ENCODE measurements around the gene TRIM63.
"Not testable (repeated sequence)": the region's sequence is repeated elsewhere in the genome, so short reads cannot be mapped to it uniquely, and the experiment has no call there.

TRIM63 gene

DNA sequence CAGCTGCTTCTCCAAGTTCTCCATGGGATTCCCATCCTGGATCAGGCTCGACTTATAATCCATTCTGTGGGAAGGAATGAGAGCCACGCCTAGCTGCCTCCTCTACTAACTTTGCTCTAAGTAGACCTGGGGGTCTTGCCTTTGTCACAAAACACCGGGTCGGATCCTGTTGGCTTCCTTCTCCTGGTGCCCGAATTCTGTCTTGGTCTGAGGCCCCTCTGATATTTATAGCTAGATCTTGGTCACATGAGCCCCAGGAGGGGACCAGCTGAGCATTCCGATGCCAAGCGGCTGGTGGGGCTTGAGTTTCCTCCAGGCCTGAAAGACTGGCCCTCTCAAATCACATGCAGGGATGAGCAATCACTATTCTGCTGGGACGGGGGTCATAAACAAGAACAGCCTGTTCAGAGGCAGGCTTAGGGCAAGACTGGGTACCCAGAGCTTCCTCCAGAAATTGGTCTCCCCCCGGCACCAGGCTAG lies at the start of gene TRIM63:
Gene TRIM63 (minus strand): TSS at position 199 of the 480 bp plus-strand sequence. CDS start 136 bp downstream, at position 63.
- DNase-seq, result no peak

DNA sequence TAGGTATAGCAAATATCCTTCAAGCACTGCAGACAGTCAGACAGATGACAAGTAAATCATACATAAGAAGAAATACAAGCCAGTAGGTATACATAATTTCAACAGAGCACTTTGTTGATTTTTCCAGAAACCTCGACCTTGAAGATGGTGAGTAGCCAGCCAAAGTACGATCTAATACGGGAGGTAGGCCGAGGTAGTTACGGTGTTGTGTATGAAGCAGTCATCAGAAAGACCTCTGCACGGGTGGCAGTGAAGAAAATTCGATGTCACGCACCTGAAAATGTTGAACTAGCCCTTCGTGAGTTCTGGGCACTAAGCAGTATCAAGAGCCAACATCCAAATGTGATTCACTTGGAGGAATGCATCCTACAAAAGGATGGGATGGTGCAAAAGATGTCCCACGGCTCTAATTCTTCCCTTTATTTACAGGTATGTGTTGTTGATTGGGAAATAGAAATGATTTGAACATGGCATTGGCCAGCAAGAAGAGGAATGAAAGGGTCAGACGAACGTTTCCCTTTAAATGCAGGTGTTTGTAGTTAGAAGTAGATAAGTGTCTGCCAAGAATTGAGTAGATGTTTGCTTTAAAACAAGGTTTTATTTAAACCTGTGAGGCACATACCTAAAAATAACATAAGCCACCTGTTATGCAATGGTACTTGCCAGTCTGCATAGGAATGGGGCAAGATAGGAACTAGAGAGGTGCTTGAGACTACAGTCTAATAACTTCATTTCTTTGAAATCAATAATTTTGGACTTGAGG lies 46.9 kb upstream of the TRIM63 start:
- DNase-seq, result no peak

DNA sequence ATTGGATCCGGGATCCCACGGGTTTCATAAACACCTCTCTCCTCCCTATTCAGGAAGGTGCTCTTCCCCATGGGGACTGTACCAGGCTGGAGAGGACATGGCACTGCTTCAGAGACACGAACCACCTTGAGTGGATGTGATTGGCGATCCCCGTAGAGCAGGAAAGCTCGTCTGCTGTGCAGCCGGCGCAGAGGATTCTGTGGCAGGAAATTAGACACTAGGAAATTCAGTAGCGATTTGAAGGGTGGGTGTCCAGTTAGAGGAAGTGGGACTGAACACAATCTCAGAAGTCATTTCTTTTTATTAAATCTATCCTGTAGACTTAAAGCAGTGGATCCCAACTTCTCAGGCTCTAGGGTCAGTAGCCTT lies 45.0 kb upstream of the TRIM63 start:
- DNase-seq, result peak in 1 of 6 experiments; percentile 19

DNA sequence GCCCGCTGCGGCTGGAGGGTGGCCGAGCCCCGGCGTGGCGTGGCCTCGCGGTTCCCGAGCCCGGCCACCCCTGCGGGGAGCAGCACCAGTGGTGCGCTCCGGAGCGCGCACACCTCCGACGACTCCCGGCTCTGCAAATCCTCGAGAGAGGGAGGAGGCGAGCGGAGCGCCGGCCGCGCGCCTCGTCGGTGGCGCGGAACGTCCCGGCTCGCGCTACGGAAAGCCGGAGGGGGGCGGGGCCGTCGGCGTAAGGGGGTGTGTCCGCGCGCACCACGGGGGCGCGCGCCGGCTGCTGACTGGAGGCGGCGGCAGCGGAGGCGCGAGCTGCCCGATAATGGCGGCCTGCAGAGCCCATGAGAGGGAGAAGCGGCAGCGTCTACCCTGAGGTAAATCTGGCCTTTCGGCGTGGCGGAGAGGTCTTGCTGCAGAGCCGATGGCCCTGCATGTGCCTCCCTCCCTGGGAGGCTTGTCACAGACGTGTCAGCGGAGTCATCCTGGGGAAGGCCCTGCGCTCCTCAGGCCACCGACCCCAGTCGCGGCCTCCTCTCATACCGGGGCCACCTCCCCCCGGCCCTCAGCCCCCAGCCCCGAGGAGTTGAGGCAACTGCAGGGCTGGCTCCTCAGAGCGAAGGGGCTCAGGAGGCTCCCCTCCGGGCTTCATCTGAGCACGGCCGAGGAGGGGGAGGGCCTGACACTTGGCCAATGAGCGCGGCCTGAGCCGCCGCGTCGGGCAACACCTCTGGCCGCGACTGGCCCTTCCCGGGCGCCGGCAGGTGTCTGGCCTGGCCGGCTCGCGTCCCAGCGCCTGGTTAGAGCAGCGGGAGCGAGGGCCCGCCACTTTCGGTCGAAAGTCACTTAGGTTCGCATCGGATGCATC lies 44.3 kb upstream of the TRIM63 start, which contains the start of gene PDIK1L:
Gene PDIK1L (plus strand): TSS at position 295 of the 877 bp plus-strand sequence. CDS start 2,485 bp downstream, outside the sequence.
- peak; percentile 89 to 95 (median 91) for DNase-seq

DNA sequence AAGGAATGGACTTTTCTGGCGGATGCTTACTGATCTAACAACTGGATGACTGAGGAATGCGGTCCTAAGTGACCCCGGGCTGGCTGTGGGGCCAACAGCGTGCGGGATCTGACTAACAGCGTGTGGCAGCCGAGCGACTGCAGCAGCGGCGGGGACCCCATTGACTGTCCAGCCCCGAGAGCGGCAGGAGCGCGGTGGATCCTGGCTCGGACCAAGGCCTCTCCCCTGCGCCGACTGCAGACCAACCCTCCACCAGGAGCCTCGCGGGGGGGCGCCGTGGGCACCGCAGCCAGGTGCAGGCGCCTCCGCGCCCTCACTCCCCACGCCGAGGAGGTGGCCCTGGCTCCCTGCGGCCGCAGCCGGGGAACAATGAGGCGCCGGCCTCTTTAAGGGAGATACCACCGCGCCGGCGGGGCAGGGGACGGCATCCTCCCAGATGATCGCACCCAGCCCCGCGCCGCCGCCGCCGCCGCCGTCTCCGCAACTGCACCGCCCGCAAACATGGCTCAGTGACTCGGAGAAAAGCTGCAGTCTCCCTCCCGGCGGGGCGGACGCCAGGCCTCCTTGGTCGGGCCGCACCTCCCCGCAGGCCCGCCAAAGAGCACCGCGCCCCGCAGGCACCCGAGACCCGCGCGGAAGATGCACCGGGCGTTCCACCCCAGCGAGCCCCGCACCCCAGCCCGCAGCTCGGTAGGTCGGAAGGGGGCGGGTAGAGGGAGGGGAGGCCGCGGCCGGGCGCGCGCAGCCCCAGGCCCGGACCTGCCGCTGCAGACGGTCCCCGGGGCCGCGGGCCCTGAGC lies 43.5 kb upstream of the TRIM63 start:
- DNase-seq, result peak; percentile 62 to 94 (median 84)

DNA sequence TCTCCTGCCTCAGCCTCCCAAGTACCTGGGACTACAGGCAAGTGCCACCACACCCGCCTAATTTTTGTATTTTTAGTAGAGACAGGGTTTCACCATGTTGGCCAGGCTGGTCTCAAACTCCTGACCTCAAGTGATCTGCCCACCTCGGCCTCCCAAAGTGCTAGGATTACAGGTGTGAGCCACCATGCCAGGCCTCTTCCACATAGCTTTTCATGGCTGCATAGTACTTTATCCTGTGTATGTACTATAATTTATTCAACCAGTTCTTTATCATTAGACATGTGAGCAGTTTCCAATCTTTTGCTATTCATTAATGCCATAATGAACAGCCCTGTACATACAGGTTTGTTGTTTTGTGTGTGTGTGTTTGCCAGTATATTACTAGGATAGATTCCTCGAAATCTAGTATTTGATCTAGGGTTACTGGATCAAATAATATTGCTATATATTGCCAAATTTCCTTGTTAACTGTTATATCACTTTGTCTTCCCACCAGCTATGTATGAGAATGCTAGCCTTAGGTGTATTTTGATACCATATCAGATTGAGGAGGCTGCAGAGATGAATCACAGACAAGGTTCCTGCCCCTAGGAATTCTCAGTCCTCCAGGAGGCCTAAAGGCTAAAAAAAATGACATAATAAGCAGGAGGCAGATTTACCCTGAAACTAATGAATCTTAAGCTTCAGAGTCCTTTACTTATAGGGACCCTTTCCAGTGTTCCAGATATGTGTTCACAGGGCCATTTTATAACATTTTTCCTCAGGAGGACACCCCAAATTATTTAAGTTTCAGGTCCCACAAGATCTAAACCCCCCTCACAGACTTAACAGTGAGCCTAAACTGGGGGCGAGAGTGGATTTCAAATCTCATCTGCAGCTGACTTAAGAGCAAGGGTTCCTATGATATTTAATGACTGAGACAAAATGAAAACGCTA lies 42.1 kb upstream of the TRIM63 start:
- no peak for DNase-seq

DNA sequence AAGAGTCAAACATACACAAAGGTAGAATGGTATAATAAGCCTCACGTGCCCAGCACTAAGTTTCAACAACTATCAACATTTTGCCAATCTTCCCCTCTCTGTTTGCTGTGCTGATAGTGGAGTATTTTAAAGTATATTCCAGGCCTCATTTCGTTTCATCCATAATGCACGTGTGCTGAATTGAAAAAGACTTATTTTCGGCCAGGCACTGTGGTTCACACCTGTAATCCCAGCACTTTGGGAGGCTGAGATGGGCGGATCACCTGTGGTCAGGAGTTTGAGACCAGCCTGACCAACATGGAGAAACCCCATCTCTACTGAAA lies 37.8 kb upstream of the TRIM63 start:
- not testable (repeated sequence) for DNase-seq

DNA sequence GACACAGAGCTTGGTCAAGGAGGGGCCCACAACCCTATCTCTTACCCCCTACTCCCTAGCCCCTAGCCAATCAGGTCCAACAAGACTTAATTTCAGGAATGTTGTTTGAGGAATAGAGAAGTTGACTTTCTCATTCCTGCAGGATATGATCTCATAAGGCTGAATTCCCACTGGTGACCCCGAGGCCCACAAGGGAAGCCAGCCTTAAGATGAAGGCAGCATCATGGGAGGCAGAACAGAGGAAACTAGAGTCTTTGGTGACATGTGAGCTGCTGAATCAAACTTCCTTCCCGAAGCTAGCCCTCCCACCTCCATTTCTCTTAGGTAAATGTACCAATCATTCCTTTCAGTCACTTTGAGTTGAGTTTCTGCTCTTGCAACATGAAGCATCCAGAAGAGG lies 35.1 kb upstream of the TRIM63 start:
- DNase-seq, result no peak

DNA sequence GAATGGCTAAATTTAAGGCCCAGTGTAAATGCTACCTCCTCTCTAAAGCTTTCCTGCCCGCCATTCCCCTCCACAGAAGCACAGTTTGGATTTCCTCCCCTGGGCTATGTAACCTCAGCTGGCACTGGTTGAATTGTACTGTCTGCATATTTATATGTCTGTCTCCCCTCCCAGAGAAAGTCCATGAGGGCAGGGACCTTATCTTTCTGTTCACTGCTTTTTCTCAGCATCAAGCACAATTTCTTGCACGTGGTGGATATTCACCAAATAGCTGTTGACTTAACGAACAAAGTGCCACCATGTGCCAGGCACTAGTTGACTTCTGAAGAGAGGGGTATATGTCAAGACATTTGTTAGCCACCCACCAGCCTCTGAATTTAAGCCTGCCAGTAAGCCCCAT lies 34.7 kb upstream of the TRIM63 start:
- no peak for DNase-seq

DNA sequence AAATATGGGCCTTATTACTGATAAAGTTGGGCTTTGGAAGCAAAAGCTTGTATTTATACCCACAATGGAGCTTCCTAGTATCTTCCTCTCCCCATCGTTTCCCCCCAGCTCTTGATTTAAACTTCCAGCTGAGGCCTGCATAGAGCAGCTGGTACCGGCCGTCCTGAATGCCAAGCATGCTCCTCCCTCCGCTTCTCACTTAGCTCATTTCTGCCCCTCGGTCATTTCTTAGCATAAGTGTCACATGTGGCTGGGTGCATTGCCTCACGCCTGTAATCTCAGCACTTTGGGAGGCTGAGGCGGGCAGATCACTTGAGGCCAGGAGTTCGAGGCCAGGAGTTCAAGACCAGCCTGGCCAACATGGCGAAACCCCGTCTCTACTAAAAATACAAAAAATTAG lies 32.8 kb upstream of the TRIM63 start:
- not testable (repeated sequence) for DNase-seq

DNA sequence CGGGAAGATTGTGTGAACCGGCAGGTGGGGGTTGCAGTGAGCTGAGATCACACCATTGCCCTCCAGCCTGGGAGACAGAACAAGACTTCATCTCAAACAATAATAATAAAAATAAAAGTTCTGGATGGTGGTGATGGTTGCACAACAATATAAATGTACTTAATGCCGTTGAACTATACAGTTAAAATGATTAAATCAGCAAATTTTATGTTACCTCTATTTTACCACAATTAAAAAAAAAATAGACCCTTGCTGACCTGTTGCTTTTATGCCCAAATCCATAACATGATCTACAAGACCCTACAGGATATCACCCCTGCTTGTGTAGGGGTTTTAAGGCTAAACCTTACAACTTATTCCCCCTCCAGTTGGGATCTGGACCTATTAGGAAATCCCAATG lies 32.4 kb upstream of the TRIM63 start:
- DNase-seq, result no peak

DNA sequence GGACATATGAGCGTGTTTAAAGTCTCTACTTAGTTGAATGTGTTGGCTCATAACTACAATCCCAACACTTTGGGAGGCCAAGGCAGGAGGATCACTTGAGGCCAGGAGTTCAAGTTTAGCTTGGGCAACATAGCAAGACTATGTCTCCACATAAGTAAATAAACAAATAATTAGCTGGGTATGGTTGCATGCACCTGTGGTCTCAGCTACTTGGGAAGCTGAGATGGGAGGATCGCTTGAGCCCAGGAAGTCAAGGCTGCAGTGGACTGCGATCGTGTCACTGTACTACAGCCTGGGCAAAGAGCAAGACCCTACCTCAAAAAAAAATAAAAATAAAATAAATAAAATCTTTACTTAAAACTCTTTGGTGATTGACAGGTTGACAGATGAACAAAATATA lies 31.2 kb upstream of the TRIM63 start:
- no peak for DNase-seq

DNA sequence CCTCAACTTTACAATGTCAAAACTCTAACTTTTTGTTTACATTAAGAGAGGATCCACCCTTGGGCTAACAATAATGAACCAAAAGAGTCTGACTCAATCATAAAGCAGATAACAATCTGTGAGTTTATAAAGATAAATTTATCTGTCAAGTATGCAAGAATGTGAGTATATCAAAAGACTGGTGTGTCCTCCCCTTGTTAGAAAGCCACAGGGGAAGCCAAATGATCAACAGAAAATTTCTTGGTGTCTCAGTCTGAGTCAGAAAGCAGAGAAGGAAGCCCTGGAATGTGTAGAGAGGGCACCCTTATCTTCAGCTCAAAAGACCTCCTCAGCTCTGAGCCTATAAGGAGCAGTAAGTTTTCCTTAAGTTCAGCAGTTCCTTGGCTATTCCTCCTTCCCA lies 30.3 kb upstream of the TRIM63 start:
- DNase-seq, result no peak

DNA sequence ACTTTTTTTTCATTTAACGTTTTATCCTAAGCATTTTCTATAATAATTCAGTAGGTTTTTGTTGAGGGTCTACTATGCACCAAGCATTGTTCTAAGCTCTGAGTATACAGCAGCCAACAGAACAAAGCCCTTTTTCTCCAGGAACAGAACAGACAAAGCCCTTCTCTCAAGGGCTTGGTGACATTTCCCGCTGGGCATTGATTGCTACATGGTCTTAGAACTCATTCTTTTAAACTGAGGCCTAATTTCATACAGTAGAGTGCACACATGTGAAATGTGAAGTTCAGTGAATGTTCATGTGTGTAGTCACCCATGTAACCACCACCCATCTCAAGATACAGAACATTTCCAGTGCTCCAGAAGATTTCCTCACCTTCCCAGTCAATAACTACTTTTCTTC lies 29.0 kb upstream of the TRIM63 start:
- no peak for DNase-seq

DNA sequence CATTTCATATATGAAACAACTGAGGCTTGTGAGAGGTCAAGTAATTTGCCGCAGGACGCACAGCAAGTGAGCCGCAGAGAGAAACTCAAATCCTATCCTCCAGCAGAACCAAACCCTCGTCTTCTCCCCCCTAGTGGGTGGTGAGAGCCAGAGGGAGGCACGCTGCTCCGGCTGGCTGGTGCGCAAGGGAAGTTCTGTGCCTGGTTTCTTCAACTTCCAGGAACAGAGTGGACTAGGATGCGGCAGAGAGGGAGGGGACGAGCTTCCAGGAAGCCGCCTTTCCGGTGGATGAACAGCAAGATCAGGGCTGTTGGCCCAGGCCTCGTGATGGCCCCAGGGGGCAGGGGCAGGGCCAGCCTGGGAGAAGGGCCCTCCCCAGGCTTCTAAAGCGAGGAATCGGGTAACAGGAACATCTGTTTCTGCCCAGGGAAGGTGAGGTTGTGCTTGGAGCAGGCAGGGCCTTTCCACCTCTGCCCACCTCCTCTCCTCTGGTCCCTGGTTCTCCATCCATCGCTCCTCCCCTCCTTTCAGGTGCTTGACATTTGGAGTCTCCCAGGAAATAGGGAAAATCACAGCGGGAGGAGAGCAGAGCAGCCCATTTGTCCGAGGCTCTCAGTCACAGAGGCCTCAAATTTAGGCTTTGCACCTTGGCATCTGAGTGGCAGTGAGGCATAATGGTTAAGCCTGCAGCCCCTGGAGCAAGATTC lies 27.4 kb upstream of the TRIM63 start:
- no peak for DNase-seq

DNA sequence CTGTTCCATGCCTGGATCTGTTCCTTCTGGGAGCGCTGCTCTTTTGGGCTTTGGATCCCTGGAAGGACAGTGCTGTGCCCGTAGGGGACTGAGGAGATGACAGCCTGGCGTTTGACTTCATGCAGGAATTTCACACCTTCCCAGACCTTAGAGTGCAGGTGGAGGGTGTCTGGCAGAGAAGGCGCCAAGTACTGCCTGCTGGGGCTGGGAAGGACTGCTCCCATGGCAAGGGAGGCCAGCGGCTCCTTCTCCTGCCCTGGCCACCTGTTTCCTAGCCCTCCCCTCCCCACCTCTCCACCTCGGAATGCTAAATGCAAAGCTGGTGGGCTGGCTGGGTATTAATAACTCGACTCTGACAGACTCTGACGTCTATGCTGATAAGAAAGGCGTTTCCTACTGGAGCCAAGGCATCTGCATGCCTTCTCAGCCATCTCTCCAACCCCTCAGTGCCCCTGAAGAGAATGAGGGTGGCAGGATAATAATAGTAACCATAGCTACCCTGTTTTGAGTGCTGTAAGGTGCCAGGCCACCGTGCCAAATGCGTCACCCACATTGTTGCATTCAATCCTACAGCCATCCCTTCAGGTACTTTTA lies 26.7 kb upstream of the TRIM63 start:
- DNase-seq, result no peak

DNA sequence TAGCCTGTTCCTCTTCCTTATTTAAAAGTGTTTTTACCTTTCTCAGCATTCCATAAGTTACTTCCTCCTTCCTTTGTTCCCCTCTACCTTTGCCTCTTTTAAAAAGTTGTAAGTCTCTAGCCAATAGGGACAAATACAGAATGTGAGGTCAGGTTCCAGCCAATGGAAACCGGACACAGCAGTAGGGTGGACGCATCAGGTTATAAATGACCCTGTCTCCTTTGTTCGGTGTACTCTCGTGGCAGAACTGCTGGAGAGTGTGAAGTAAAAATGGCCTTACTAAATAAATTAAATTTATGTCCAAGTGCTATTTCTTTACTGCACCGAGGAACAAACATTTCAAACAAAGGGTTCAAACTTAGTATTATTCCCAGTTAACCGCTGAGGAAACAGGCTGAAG lies 26.1 kb upstream of the TRIM63 start:
- not testable (repeated sequence) for DNase-seq

DNA sequence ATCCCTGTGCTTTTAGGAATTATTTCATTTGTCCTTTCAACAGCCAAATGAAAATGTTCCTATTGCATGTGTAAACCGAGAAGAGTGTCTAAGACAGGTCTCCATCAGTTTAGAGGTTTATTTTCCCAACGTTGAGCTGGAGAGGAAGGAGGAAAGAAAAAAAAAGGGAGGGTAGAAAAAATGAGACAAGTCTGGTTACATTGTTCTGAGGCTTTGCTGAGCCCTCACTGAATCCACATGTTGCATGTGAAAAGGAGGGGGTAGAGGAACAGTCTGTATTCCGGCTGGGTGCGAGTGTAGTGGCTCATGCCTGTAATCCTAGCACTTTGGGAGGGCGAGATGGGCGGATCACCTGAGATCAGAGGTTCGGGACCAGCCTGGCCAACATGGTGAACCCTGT lies 25.0 kb upstream of the TRIM63 start:
- DNase-seq, result no peak

DNA sequence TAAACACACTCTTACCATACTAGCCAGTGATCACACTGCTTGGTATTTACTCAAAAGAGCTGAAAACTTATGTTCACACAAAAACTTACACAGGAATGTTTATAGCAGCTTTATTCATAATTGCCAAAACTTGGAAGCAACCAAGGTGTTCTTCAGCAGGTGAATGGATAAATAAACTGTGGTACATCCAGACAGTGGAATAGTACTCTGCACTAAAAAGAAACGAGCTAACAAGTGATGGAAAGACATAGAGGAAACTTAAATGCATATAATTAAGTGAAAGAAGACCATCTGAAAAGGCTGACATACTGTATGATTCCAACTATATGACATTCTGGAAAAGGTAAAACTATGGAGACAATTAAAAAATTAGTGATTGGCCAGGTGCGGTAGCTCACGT lies 23.5 kb upstream of the TRIM63 start:
- DNase-seq, result no peak

DNA sequence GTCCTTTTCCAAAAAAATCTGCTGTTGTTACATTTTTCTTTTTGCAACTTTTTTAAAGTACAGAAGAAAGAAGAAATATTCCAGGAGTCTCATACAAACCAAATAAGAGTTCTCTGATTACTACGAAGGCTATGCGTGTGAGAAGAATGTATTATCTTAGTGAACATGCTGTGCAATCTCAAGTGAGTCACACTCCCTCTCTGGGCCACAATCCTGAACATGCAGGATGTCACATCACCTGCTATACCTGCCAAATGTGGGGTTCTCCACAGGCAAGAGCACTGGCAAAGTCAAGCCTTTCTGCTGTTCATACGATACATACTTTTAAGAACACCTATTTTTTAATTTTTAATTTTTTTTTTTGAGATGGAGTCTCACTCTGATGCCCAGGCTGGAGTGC lies 21.7 kb upstream of the TRIM63 start:
- DNase-seq, result no peak

DNA sequence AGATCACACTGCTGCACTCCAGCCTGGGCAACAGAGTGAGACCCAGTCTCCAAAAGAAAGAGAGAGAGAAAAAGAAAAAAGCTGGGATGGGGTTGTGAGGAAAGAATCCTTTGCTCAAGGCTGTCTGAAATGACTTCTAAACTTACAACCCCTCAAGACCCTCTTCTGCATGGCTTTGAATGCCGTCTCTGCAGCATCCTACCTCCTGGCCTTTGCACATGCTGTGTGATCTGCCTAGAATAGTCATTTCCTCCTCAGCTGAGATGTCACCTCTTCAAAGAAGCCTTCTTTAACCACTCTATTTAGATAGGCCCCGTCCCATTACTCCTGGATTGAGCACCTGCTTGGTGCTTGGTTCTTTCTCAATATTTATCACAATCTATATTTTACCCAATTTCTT lies 17.4 kb upstream of the TRIM63 start:
- DNase-seq, result no peak

All from stimulated activated naive CD4-positive, alpha-beta T cell (primary cell).